Head of caudate nucleus (tissue), 42 donors: ENCODE results near the gene CT47C1.
A peak's percentile ranks its signal among the peaks of the same experiment; 100 is the strongest.
"Not testable (repeated sequence)": the region's sequence is repeated elsewhere in the genome, so short reads cannot be mapped to it uniquely, and the experiment has no call there.

ENCODE experiments used
- DNase-seq, 42 donors: peaks; one replicate each; pipeline versions ENCODE4 v3.0.0 to v3.0.0-alpha.2; 2020 to 2021; ENCODE audit warnings: mixed read lengths in 7 of 42
- intact Hi-C: fragments of 100-400 bp; cut with DNase I; formaldehyde crosslinking; loops from one replicate; pipeline ENCODE4 v1.15.0; 2022

CT47C1 gene

GRCh38 chrX:119072744-119073143 is at the start of gene CT47C1:
Gene CT47C1 (plus strand): TSS chrX:119072993. CDS start chrX:119073226, 233 bp downstream.
- intact Hi-C loops: no loop called here
- no peak for DNase-seq

DNA sequence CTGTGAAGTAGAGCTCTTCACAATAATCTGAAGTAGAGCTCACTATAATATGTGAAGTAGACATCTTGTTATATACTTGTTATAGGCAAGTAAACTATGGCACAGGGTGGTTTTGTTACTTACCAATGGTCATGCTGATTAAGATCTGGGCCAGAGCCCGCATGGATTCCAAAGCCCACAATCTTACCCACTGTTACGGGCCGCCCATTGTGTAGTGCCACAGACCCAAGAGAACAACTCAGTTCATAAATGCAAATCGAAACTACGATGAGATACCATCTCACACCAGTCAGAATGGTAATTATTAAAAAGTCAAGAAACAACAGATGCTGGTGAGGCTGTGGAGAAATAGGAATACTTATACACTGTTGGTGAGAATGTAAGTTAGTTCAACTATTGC is 46.9 kb upstream of the CT47C1 start:
- intact Hi-C loops: no loop called here
- DNase-seq: no peak

DNA sequence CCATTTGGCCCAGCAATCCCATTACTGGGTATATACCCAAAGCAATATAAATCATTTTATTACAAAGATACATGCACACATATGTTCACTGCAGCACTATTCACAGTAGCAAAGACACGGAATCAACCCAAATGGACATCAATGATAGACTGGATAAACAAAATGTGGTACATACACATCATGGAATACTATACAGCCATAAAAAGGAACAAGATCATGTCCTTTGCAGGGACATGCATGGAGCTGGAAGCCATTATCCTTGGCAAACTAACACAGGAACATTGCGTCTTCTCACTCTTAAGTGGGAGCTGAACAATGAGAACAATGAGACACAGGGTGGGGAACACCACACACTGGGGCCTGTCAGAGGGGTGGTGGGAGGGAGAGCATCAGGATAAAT is 46.4 kb upstream of the CT47C1 start:
- intact Hi-C loops, DNase-seq: not testable (repeated sequence)

DNA sequence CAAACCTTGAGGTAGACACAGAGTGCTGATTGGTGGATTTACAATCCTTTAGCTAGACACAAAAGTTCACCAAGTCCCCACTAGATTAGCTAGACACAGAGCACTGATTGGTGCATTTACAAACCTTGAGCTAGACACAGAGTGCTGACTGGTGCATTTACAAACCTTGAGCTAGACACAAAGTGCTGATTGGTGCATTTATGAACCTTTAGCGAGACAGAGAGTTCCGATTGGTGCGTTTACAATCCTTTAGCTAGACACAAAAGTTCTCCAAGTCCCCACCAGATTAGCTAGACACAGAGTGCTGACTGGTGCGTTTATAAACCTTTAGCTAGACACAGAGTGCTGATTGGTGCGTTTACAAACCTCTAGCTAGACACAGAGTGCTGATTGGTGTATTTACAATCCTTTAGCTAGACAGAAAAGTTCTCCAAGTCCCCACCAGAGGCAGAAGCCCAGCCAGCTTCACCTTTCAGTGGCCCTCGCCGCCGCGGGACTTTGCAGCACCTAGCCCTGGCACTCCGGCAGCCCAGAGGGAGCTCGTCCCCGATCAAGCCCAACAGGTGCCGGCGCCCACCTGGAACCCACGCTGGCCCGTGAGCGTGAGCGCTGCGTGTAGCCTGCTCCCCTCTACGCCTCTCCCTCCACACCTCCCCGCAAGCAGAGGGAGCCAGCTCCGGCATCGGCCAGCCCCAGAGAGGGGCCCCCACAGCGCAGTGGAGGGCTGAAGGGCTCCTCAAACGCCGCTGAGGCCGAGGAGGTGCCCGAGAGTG is 44.6 kb upstream of the CT47C1 start:
- DNase-seq, intact Hi-C loops: not testable (repeated sequence)

DNA sequence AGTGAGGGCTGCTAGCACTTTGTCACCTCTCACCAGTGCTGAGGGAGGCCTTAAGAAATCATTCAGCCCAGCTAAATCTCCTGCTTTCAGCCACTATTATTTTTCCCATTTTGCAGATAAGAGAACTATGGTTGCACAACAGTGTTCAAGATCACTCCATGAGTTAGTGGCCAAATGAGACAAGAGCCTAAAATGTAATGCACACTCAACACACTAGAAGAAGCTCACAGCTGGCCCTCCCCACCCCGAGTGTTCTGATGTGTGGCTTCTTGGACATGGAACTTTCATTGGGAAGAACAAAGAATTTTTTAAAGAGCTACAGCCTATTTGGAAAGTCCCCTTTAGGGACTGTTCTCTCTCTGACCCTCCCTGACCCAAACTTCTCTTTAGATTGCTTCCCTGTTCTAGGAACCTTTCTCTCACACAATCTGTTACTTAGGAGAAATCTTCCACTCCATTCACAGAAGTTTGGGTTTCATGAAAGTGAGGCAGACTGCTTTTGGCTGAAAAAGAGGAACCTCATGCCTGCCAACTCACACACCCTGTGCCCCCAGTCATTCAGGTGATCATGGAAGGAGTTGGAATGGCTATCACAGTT is 44.0 kb upstream of the CT47C1 start:
- DNase-seq: no peak
- intact Hi-C loops: no loop called here

- DNase-seq, intact Hi-C loops: not testable (repeated sequence)
Observed at GRCh38 chrX:119029656-119030055, 43.1 kb upstream of the CT47C1 start.

GRCh38 chrX:119030990-119031389 is 41.8 kb upstream of the CT47C1 start:
- no peak for DNase-seq
- intact Hi-C loops: no loop called here

GRCh38 chrX:119036107-119037029 is 36.4 kb upstream of the CT47C1 start:
- intact Hi-C loops: no loop called here
- DNase-seq: no peak

DNA sequence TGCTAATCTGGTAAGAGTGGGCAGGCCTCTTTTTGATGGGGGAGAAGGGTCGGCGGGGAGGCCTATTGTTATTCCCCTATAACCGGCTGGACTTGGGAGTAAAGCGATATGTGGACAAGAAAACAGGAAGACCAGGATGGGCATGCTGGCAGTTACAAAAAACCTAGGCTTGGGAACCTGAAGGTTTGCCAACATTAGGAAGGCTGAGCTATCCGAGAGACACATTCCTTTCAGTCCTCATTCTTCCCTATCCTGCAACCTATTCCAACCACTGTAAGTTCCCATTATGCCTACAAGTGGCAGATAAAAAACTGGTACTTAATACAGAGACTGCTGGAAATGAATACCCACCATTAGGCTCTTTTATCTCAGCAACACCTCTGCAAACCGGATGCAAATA is 32.4 kb upstream of the CT47C1 start:
- no peak for DNase-seq

DNA sequence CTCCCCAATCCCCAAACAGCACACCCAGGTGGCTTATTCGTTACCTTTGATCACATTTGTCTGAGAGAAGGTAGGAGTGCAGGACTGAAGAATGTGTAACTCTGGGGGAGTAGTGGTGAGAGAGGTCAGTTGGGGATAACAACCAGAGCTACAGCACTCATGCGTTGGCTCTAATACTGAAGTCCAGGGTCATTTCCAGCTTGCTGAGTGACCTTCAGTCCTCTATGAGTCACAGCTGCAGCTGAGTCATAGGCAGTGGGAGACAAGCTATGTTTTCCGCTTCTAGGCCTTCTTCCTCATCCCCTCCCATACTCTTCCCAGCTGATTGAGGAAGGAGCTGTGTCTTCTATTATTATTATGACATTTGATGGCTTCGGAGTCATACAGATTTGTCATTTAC is 31.6 kb upstream of the CT47C1 start:
- peak in 27 of 42 donors; percentile 3 to 65 (median 31) for DNase-seq

More for the DNA sequence above, 32.4 kb upstream of the CT47C1 start:
- intact Hi-C loops: no loop called here

DNA sequence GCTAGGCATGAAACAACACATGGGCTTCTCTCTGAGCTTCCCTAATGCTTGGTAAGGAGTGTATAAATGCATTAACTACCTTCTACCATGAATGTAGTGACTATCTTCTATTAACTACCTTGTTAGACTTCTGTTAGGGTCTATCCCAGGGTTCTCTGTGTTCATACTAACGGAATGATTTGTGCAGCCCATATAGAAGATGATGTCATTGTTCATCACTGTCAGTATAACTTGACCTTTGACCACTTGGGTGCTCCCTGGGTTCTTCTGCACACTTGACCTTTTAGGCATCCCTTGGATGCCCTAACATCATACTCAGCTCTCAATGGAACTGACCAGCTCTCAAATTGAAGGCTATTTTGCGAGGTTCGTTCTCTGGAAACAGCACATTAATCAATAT is 30.8 kb upstream of the CT47C1 start:
- intact Hi-C loops: no loop called here
- no peak for DNase-seq

More for the DNA sequence above, 31.6 kb upstream of the CT47C1 start:
- intact Hi-C loops: no loop called here

DNA sequence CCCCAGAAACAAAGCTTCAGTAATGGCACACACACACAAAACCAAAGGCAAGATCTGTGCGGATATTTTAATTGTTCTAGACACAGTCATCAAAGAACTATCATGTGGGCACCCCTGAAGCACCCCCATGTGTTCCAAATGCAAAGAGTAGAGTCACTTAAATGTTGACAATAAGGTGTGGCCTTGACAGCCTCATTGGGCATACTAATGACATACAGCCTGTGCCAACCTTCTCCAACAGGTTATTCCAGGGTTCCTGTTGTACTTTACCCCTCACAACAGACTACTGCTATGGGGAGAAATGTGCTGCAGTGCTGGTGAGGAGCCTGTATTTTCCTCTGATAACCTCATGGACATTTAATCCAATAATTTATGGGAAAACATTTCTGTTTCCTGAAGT is 29.8 kb upstream of the CT47C1 start:
- intact Hi-C loops: no loop called here

GRCh38 chrX:119045884-119046283 is 26.9 kb upstream of the CT47C1 start:
- intact Hi-C loops: no loop called here

More for the DNA sequence above, 29.8 kb upstream of the CT47C1 start:
- DNase-seq: no peak

DNA sequence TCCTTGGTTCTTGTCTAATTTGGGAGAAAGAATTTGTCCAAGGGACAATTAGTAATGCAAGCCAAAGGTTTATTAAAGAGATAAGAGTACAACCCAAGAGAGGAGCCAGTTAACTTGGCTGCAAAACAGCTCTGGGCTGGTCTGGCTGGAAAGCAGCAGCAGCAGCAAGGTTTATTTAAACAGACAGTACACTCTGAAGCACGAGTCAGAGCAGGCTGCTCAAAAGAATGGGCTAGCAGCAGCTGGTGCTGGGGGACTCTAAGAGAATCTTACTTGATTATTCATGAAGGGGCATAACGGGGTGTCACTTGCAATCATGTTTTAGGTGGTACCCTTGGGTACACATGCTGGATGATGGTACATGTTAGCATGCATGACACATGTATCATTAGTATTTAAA is 17.1 kb upstream of the CT47C1 start:
- intact Hi-C loops: no loop called here
- no peak for DNase-seq

More at GRCh38 chrX:119045884-119046283, 26.9 kb upstream of the CT47C1 start:
- no peak for DNase-seq

DNA sequence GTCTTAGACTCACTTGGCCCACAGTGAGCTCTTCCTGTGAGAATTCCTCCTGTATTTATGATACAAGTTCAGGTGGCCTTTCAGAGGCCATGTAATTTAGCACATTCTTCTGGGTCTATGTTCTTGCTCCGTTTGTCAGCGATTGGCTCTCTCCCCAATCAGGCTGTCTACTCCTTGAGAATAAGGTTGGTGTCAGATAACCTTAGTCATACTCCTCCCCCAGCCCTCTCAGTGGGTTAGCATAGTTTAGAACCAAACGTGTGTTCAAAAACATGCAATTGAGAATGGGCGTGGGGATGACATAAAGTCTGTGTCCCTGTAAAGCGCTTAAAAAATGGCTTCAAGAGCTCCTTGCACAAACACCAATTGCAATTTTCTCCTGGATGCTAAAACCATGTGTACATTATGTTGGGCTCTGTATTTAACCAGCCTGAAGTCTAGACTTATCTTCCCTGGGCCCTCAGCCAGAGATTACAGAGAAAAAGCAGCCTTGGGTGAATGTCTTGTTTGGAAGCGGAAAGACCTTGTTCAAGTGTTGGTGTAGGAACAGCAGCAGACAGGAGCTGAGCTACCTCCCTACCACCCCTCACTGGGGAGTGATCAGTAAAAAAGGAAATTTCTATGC is 9.9 kb upstream of the CT47C1 start:
- intact Hi-C loops: no loop called here

DNA sequence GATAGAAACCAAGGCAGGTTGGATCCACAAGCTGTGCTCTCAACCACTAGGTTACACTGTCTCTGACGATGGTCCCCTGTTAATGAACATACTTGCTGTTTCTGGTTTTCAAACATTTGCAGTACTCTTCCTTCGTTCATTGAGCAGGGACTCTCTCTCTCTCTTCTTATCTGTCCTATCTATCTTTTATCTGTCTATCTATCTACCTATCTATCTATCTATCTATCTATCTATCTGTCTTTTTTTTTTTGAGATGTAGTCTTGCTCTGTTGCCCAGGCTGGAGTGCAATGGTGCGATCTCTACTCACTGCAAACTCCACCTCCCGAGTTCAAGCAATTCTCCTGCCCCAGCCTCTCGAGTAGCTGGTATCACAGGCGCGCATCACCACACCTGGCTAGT is 9.4 kb upstream of the CT47C1 start:
- intact Hi-C loops: no loop called here
- no peak for DNase-seq

More for the DNA sequence above, 9.9 kb upstream of the CT47C1 start:
- no peak for DNase-seq

DNA sequence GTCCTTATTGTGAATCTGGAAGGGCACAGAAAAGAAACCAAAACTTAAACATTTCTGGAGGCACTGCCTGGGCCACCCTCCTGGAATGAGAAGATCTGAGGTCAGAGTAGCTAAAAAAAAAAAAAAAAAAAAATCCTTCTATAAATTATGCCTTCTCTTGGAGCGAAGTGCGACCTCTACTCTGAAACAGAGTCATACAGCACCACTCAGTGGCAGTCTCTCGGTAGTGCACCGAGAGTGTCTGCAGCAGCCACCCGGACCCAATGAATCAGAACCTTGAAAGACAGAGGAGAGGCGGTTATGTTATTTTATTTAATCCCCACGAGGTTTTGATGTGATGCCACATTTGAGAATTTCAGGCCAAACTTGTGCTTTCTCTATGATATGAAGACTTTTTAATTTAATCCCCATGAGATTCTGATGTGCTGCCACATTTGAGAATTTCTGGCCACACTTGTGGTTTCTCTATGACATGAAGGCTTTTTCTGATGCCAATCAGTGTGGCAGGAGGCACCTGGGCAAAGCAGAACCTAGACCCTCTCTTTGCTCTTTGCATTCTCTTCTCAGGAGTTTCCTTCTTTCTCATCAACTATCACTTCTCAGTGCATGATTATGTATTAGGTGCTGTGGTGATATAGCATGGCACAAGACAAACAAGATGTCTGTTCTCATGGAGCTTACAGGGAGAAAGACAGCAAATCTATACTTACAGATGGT is 5.6 kb upstream of the CT47C1 start:
- peak; percentile 14 to 85 (median 64) for DNase-seq
- intact Hi-C loops: loop anchor here (5.0 kb wide), 1 partner anchor 220 kb away; no protein-coding TSS in a partner anchor

GRCh38 chrX:119069128-119069527 is 3.7 kb upstream of the CT47C1 start:
- no peak for DNase-seq
- intact Hi-C loops: loop anchor here (5.0 kb wide), 1 partner anchor 222 kb away; no protein-coding TSS in a partner anchor
